ENCODE measurements around the gene DMRT3.

DNA sequence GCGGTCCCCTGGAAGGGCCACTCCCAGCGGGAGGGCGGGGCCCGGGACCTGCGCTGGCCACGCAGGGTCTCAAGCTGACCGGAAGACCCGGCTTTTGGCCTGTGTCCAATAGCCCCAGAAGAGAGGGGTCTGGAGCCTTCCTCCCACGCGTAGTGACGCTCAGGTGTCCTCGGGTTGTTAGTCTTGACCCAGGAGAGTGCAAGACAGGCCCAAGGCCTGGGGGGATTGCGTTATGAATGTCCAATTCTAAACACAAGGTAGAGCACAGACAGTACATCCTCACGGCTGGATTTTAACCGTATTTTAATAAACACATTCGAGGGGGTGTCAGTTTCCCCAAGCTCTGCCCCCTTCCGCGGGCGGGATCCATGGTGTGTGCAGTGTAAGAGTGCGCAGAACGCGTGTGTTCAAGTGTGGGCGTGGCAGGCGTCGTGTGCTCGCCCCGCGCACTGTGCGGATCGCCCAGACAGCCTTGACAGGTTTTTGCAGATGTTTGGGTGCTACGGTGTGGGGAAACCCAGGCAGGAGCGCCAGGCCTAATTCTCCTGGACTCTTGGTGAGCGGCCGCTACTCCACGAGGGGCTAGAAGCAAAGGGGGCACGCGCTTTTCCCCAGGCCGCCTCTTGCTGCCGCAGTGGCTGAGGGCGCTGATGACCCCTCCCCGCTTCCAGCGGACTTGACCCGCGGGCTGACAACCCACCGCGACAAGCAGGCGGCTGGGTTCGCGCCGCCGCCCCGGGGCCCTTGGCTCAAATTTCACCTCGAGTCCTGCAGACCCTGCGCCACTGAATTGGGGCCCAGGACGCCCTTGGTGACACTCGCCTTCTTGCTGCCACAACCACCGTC lies 6.1 kb upstream of the DMRT3 start:
- TF ChIP-seq, protein P1, sequence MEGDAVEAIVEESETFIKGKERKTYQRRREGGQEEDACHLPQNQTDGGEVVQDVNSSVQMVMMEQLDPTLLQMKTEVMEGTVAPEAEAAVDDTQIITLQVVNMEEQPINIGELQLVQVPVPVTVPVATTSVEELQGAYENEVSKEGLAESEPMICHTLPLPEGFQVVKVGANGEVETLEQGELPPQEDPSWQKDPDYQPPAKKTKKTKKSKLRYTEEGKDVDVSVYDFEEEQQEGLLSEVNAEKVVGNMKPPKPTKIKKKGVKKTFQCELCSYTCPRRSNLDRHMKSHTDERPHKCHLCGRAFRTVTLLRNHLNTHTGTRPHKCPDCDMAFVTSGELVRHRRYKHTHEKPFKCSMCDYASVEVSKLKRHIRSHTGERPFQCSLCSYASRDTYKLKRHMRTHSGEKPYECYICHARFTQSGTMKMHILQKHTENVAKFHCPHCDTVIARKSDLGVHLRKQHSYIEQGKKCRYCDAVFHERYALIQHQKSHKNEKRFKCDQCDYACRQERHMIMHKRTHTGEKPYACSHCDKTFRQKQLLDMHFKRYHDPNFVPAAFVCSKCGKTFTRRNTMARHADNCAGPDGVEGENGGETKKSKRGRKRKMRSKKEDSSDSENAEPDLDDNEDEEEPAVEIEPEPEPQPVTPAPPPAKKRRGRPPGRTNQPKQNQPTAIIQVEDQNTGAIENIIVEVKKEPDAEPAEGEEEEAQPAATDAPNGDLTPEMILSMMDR (IDR thresholded peaks at IDR 0.05; ENCODE audit: borderline replicate concordance, extremely low read depth, low read length, poor library complexity, severe bottlenecking): no peak
- no peak for TF ChIP-seq EZH2 (IDR thresholded peaks at IDR 0.05; ENCODE audit: borderline replicate concordance, low read depth, low read length, severe bottlenecking)
